IPS-20b (cell line): ENCODE measurements around the gene LIX1L.

ENCODE experiments used
- H3K27ac ChIP-seq: one replicate; pipeline ENCODE4 v1.5.1; 2013; ENCODE audit warnings: low read length
- H3K27me3 ChIP-seq: 2 replicates; pipeline ENCODE4 v1.6.1; 2013; ENCODE audit warnings: mild to moderate bottlenecking, low read length, inconsistent platforms; ENCODE audit not compliant: insufficient read depth
- H3K36me3 ChIP-seq: 2 replicates; pipeline ENCODE4 v1.6.1; 2013; ENCODE audit warnings: low read depth, mild to moderate bottlenecking, inconsistent platforms, low read length, moderate library complexity; ENCODE audit not compliant: insufficient read depth
- H3K4me1 ChIP-seq: 2 replicates; pipeline ENCODE4 v1.6.1; 2013; ENCODE audit warnings: mild to moderate bottlenecking, control low read depth, inconsistent platforms, low read length, moderate library complexity; ENCODE audit not compliant: insufficient read depth
- H3K4me3 ChIP-seq: 2 replicates; pipeline ENCODE4 v1.5.1; 2013; ENCODE audit warnings: mild to moderate bottlenecking, low read length, inconsistent platforms
- H3K9ac ChIP-seq: 2 replicates; pipeline ENCODE4 v1.6.1; 2013; ENCODE audit warnings: low read depth, mild to moderate bottlenecking, inconsistent platforms, low read length, moderate library complexity
- H3K9me3 ChIP-seq: 2 replicates; pipeline ENCODE4 v1.6.1; 2013; ENCODE audit warnings: mild to moderate bottlenecking, low read depth, low read length, inconsistent platforms; ENCODE audit not compliant: insufficient read depth

LIX1L gene

GRCh38 chr1:145959957-145960467 is 2.2 kb upstream of the LIX1L start:
- Histone ChIP-seq H3K9me3 (no peaks in the 10 kb centered on the region), H3K4me1 (peaks cover 15% of the 10 kb centered on the region), H3K4me3 (peak overlapping the region; percentile 84), H3K27me3 (peaks cover 89% of the 10 kb centered on the region), H3K27ac (no peak overlapping the region), H3K36me3 (no peaks in the 10 kb centered on the region), H3K9ac (no peak overlapping the region; the same call in 1 of the 2 replicates)

- H3K4me3 ChIP-seq: no peak overlapping the region
- no peak overlapping the region for H3K9ac ChIP-seq
- no peak overlapping the region for H3K27ac ChIP-seq
- H3K27me3 ChIP-seq: peaks cover 95% of the 10 kb centered on the region
- H3K36me3 ChIP-seq: no peaks in the 10 kb centered on the region
- H3K9me3 ChIP-seq: no peaks in the 10 kb centered on the region
- peaks cover 15% of the 10 kb centered on the region for H3K4me1 ChIP-seq
Observed at GRCh38 chr1:145959333-145959732, 1.5 kb upstream of the LIX1L start.

GRCh38 chr1:145958734-145959133 is 917 bp upstream of the LIX1L start:
- Histone ChIP-seq H3K36me3 (no peaks in the 10 kb centered on the region), H3K4me3 (no peak overlapping the region), H3K9me3 (no peaks in the 10 kb centered on the region), H3K4me1 (peaks cover 10% of the 10 kb centered on the region), H3K27me3 (peaks cover 90% of the 10 kb centered on the region), H3K27ac (no peak overlapping the region), H3K9ac (no peak overlapping the region)

- Histone ChIP-seq H3K27me3 (peaks cover 72% of the 10 kb centered on the region), H3K4me3 (peak overlapping the region; percentile 81), H3K9ac (peak overlapping the region; percentile 61; the same call in 1 of the 2 replicates), H3K27ac (no peak overlapping the region), H3K9me3 (no peaks in the 10 kb centered on the region; the same call in 1 of the 2 replicates), H3K4me1 (peaks cover 5% of the 10 kb centered on the region; the same call in 1 of the 2 replicates), H3K36me3 (no peaks in the 10 kb centered on the region)
Observed at GRCh38 chr1:145956781-145957442, 905 bp downstream of the LIX1L start.

DNA sequence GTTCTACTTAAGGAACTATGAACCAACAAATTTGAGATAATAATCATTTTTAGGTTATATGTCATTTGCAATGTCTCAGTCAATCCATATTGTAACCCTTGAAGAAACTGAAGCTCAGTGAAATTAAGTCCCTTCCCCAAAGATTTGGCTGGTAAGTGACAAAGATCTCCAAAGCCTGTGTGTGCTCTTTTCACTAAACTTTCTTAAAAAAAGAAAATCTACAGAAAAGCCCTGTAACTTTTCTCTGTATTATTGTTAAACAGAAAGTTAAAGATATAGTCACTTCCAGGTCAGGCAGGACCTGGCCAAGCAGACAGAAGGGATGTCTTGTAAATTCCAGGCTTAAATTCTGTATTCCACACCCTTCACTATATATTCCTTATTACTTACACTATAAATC is 1.5 kb downstream of the LIX1L start:
- H3K27ac ChIP-seq: no peak overlapping the region
- H3K4me1 ChIP-seq: peaks cover 5% of the 10 kb centered on the region; the same call in 1 of the 2 replicates
- peaks cover 67% of the 10 kb centered on the region for H3K27me3 ChIP-seq
- H3K9ac ChIP-seq: no peak overlapping the region
- no peaks in the 10 kb centered on the region; the same call in 1 of the 2 replicates for H3K9me3 ChIP-seq
- H3K4me3 ChIP-seq: peak overlapping the region; percentile 81; the same call in 1 of the 2 replicates
- no peaks in the 10 kb centered on the region for H3K36me3 ChIP-seq

DNA sequence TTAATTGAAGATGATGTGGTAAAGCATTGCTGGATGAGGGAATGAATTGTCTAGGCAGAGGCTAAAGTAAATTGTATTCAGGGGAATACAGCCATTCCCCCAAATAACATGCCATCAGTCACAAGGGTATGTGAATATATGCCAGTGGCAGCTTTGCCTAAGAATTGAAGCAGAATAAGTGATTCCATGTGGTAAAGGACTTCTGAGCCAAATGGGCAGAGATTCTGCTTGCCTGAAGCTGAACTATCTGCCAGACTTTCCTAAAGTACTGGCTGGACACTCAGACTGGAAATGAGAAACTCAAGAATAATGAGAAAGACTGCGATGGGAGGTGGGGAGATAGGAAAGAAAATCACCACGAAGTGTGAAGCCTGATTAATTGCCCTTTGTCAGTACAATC is 2.4 kb downstream of the LIX1L start:
- peaks cover 57% of the 10 kb centered on the region for H3K27me3 ChIP-seq
- peaks cover 5% of the 10 kb centered on the region; the same call in 1 of the 2 replicates for H3K4me1 ChIP-seq
- no peaks in the 10 kb centered on the region; the same call in 1 of the 2 replicates for H3K9me3 ChIP-seq
- no peak overlapping the region for H3K9ac ChIP-seq
- no peak overlapping the region for H3K27ac ChIP-seq
- no peak overlapping the region for H3K4me3 ChIP-seq
- no peaks in the 10 kb centered on the region for H3K36me3 ChIP-seq

DNA sequence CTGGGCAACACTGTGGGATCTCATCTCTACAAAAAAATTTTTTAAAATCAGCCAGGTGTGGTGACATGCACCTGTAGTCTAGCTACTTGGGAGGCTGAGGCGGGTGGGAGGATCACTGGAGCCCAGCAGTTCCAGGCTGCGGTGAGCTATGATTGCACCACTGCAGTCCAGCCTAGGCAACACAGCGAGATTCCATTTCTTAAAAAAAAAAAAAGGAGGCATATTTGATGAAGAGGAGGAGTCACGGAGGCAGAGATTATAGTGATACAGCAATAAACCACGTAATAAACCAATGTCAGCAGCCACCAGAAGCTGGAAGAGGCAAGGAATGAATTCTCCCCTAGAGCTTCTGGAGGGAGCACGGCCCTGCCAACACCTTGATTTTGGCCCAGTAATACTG is 4.0 kb downstream of the LIX1L start:
- Histone ChIP-seq H3K4me3 (no peak overlapping the region), H3K36me3 (no peaks in the 10 kb centered on the region), H3K27ac (no peak overlapping the region), H3K9me3 (no peaks in the 10 kb centered on the region; the same call in 1 of the 2 replicates), H3K27me3 (peaks cover 42% of the 10 kb centered on the region), H3K9ac (no peak overlapping the region), H3K4me1 (peaks cover 5% of the 10 kb centered on the region; the same call in 1 of the 2 replicates)

DNA sequence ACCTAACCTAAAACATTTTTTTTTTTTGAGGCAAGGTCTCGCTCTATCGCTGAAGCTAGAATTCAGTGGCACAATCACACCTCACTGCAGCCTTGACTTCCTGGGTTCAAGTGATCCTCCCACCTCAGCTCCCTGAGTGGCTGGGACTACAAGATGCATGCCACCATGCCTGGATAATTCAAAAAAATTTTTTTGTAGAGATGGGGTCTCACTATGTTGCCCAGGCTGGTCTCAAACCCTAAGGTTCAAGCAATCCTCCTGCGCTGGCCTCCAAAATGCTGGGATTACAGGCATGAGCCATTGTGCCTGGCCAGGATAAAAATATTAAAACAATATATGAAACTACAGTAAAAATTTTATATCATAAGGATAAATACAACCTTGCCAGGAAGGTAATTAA is 4.9 kb downstream of the LIX1L start:
- Histone ChIP-seq H3K27ac (no peak overlapping the region), H3K4me1 (peaks cover 2% of the 10 kb centered on the region; the same call in 1 of the 2 replicates), H3K4me3 (no peak overlapping the region), H3K9me3 (no peaks in the 10 kb centered on the region; the same call in 1 of the 2 replicates), H3K36me3 (no peaks in the 10 kb centered on the region), H3K9ac (no peak overlapping the region), H3K27me3 (peaks cover 33% of the 10 kb centered on the region)

GRCh38 chr1:145951526-145951925 is 6.3 kb downstream of the LIX1L start:
- Histone ChIP-seq H3K27ac (no peak overlapping the region), H3K27me3 (peaks cover 24% of the 10 kb centered on the region), H3K4me3 (no peak overlapping the region), H3K9me3 (no peaks in the 10 kb centered on the region; the same call in 1 of the 2 replicates), H3K4me1 (peaks cover 13% of the 10 kb centered on the region; the same call in 1 of the 2 replicates), H3K9ac (no peak overlapping the region), H3K36me3 (no peaks in the 10 kb centered on the region)

GRCh38 chr1:145949219-145949618 is 8.6 kb downstream of the LIX1L start:
- no peak overlapping the region for H3K9ac ChIP-seq
- no peaks in the 10 kb centered on the region; the same call in 1 of the 2 replicates for H3K9me3 ChIP-seq
- H3K27me3 ChIP-seq: 0 out of 2 replicates have a peak, but pooled peaks cover under 1% of the 10 kb centered on the region
- H3K4me3 ChIP-seq: no peak overlapping the region
- H3K27ac ChIP-seq: no peak overlapping the region
- H3K4me1 ChIP-seq: peaks cover 13% of the 10 kb centered on the region; the same call in 1 of the 2 replicates
- no peaks in the 10 kb centered on the region for H3K36me3 ChIP-seq

DNA sequence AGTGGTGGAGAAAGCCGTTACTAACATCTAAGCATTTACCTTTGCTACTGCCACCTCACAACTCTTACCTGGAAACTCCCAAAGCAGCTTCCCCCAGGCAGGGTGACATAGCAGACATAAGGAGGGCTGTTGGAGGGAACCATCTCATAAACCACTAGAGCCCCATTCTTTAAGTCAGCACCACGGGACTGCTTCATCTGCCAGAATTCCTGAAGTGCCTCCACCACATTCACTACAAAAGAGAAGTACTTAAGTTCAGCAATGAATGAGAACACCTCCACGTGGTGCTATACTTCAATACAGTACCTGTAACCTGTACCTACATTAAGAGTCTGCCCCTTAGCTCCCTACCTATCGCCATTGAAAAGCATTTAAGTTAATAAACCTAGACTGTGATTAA is 10.3 kb downstream of the LIX1L start:
- Histone ChIP-seq H3K9me3 (no peaks in the 10 kb centered on the region), H3K4me1 (peaks cover 13% of the 10 kb centered on the region; the same call in 1 of the 2 replicates), H3K27ac (no peak overlapping the region), H3K4me3 (0 out of 2 replicates have a peak overlapping the region, but pooled peaks have one; percentile 2), H3K36me3 (no peaks in the 10 kb centered on the region), H3K27me3 (no peaks in the 10 kb centered on the region), H3K9ac (no peak overlapping the region)

- no peaks in the 10 kb centered on the region for H3K36me3 ChIP-seq
- no peak overlapping the region for H3K27ac ChIP-seq
- no peaks in the 10 kb centered on the region for H3K27me3 ChIP-seq
- no peak overlapping the region for H3K9ac ChIP-seq
- H3K9me3 ChIP-seq: no peaks in the 10 kb centered on the region
- no peak overlapping the region for H3K4me3 ChIP-seq
- H3K4me1 ChIP-seq: peaks cover 13% of the 10 kb centered on the region; the same call in 1 of the 2 replicates
Observed at GRCh38 chr1:145946477-145946986, 11.3 kb downstream of the LIX1L start.
